Keratinocyte (primary cell): Measurements from ENCODE around the gene MC1R. TPM values are rescaled to one million over a fixed set of nuclear protein-coding genes. Genes with fewer than 3 reads are reported as not detected.

Experiments used
- DNase-seq: peaks from one replicate; pipeline ENCODE4 v3.0.0-alpha.2; 2011; ENCODE audit warnings: low read depth, missing footprints, low spot score
- FAIRE-seq: peaks from 2 replicates; lab custom pipeline; 2011; peaks lifted over from hg19 to GRCh38; lab: Jason Lieb, UNC
- H2AFZ ChIP-seq: 2 replicates; pipeline ENCODE4 v1.6.0; 2012; ENCODE audit warnings: low read length, control low read depth, inconsistent platforms; ENCODE audit not compliant: control insufficient read depth
- H3K27ac ChIP-seq: 2 replicates; pipeline ENCODE4 v1.5.1; 2011; ENCODE audit warnings: low read length; ENCODE audit not compliant: control insufficient read depth, insufficient read depth
- H3K27me3 ChIP-seq: 3 replicates; pipeline ENCODE4 v1.6.0; 2011; ENCODE audit warnings: low read length; ENCODE audit not compliant: control insufficient read depth, insufficient read depth; ENCODE audit errors: extremely low read depth
- H3K36me3 ChIP-seq, 2 experiments: 2 replicates in 1 of 2; 3 replicates in 1 of 2; pipeline ENCODE4 v1.5.1; 2011; ENCODE audit warnings: low read length in 2 of 2, mild to moderate bottlenecking in 1 of 2; ENCODE audit not compliant: control insufficient read depth in 2 of 2, insufficient read depth in 2 of 2; ENCODE audit errors: extremely low read depth in 1 of 2
- H3K4me1 ChIP-seq: 3 replicates; pipeline ENCODE4 v1.5.1; 2011; ENCODE audit warnings: low read length; ENCODE audit not compliant: control insufficient read depth, insufficient read depth; ENCODE audit errors: extremely low read depth
- H3K4me2 ChIP-seq: 3 replicates; pipeline ENCODE4 v1.6.0; 2011; ENCODE audit warnings: low read depth, low read length; ENCODE audit not compliant: control insufficient read depth, insufficient read depth; ENCODE audit errors: extremely low read depth
- H3K4me3 ChIP-seq, 3 experiments: fragments of 200-600 bp in 1 of 3; sonication (generic) in 1 of 3; 2 replicates in 2 of 3; 3 replicates in 1 of 3; pipeline ENCODE4 v1.5.1; 2011 to 2016; ENCODE audit warnings: low read length in 3 of 3, mild to moderate bottlenecking in 3 of 3, control low read depth in 2 of 3, inconsistent platforms in 1 of 3, low read depth in 1 of 3, mixed read lengths in 1 of 3, mixed run types in 1 of 3, moderate library complexity in 1 of 3; ENCODE audit not compliant: control insufficient read depth in 2 of 3, insufficient read depth in 2 of 3; ENCODE audit errors: extremely low read depth in 1 of 3
- H3K79me2 ChIP-seq: 2 replicates; pipeline ENCODE4 v1.6.0; 2012; ENCODE audit warnings: low read length; ENCODE audit not compliant: control insufficient read depth, insufficient read depth
- H3K9ac ChIP-seq: 3 replicates; pipeline ENCODE4 v1.6.0; 2011; ENCODE audit warnings: low read length; ENCODE audit not compliant: control insufficient read depth, insufficient read depth; ENCODE audit errors: extremely low read depth
- H3K9me1 ChIP-seq: 3 replicates; pipeline ENCODE4 v1.6.0; 2011; ENCODE audit warnings: low read length; ENCODE audit not compliant: control insufficient read depth, insufficient read depth; ENCODE audit errors: extremely low read depth
- H3K9me3 ChIP-seq: 2 replicates; pipeline ENCODE4 v1.5.1; 2012; ENCODE audit warnings: low read depth, low read length; ENCODE audit not compliant: control insufficient read depth
- H4K20me1 ChIP-seq: 3 replicates; pipeline ENCODE4 v1.6.0; 2011; ENCODE audit warnings: low read length; ENCODE audit not compliant: control insufficient read depth, insufficient read depth; ENCODE audit errors: extremely low read depth
- EZH2 ChIP-seq: IDR thresholded peaks from one replicate; pipeline ENCODE4 v1.6.1; 2012; ENCODE audit warnings: inconsistent platforms, mild to moderate bottlenecking, low read length, moderate library complexity
- dilution Hi-C: fragments of 300-500 bp; cut with MboI; formaldehyde crosslinking; loops from one replicate; pipeline ENCODE4 v1.7.0; 2020; ENCODE audit warnings: low sequenced_read_pairs; ENCODE audit not compliant: extremely low pct_ligation_motif_present
- polyA plus RNA-seq, 5 experiments: library from polyadenylated mRNA; depleted of rRNA in 3 of 5; stranded (reverse) in 3 of 5; stranded (forward) in 1 of 5; unstranded in 1 of 5; fragments of >200 nt; gene quantifications; 1 replicate in 1 of 5; 2 replicates in 3 of 5; 3 replicates in 1 of 5; pipeline versions ENCODE4 v1.2.1 to v1.2.3, GENCODE V29; 2011 to 2012; ENCODE audit warnings: missing spikeins in 2 of 5, low read depth in 1 of 5, low replicate concordance in 1 of 5
- TF ChIP-seq, protein P1 (sequence below), 3 experiments: IDR thresholded peaks in 1 of 3; conservative IDR thresholded peaks in 1 of 3; optimal IDR thresholded peaks in 1 of 3; 2 replicates in 2 of 3; 3 replicates in 1 of 3; pipeline versions ENCODE3 to v1.5.1; 2011; ENCODE audit warnings: low read length in 3 of 3, mild to moderate bottlenecking in 3 of 3, moderate library complexity in 2 of 3, control low read depth in 1 of 3, inconsistent platforms in 1 of 3; ENCODE audit not compliant: insufficient read depth in 2 of 3; ENCODE audit errors: extremely low read depth in 1 of 3

MC1R gene
- polyA plus RNA-seq, 1 donor (not counting 4 experiments of a cell fraction or from before 2014, with no cell fraction given) = 1.1 TPM

GRCh38 chr16:89880477-89881367, 37.9 kb upstream of the MC1R start:
- no peaks in the 10 kb centered on the region for H3K9me3 ChIP-seq
- H3K27ac ChIP-seq = peak overlapping the region; percentile 71
- no peak overlapping the region for H2AFZ ChIP-seq
- no peaks in the 10 kb centered on the region for H3K9me1 ChIP-seq
- peak overlapping the region; percentile 78 for H3K4me2 ChIP-seq
- TF ChIP-seq EZH2 = no peak
- H3K79me2 ChIP-seq = peaks cover 66% of the 10 kb centered on the region
- peak overlapping the region; percentile 41 for H3K9ac ChIP-seq
- peaks cover 16% of the 10 kb centered on the region for H4K20me1 ChIP-seq
- DNase-seq (peak; percentile 70), FAIRE-seq (peak; percentile 86)
- peaks cover 16% of the 10 kb centered on the region for H3K4me1 ChIP-seq
- peaks cover 33 to 42% of the 10 kb centered on the region in 2 experiments for H3K36me3 ChIP-seq
- no peaks in the 10 kb centered on the region for H3K27me3 ChIP-seq
- no peak overlapping the region for H3K4me3 ChIP-seq
- dilution Hi-C loops = no loop called here

DNA sequence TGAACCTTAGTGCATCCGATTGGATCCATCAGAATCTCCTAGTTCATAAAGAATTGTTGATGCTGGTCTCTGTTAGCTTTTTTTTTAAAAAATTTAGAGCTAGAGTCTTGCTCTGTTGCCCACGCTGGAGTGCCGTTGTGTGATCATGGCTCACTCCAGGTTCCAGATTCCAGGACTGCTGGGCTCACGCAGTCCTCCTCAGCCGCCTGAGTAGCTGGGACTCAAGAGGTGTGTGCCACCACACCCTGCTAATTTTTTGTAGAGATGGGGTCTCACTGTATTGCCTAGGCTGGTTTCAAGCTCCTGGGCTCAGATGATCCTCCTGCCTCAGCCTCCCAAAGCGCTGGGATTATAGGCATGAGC, 37.3 kb upstream of the MC1R start:
- H3K79me2 ChIP-seq = peaks cover 59% of the 10 kb centered on the region
- peak overlapping the region; percentile 71 for H3K27ac ChIP-seq

More for the DNA sequence above, 37.3 kb upstream of the MC1R start:
- Histone ChIP-seq H3K9me3 (no peaks in the 10 kb centered on the region), H3K4me2 (peak overlapping the region; percentile 78), H3K4me3 (no peak overlapping the region), H3K9ac (no peak overlapping the region), H3K9me1 (no peaks in the 10 kb centered on the region), H3K4me1 (peaks cover 16% of the 10 kb centered on the region), H4K20me1 (peaks cover 16% of the 10 kb centered on the region), H3K36me3 (peaks cover 33 to 42% of the 10 kb centered on the region in 2 experiments), H2AFZ (no peak overlapping the region), H3K27me3 (no peaks in the 10 kb centered on the region)
- FAIRE-seq = no peak
- DNase-seq = no peak
- dilution Hi-C loops = no loop called here
- TF ChIP-seq, protein P1, sequence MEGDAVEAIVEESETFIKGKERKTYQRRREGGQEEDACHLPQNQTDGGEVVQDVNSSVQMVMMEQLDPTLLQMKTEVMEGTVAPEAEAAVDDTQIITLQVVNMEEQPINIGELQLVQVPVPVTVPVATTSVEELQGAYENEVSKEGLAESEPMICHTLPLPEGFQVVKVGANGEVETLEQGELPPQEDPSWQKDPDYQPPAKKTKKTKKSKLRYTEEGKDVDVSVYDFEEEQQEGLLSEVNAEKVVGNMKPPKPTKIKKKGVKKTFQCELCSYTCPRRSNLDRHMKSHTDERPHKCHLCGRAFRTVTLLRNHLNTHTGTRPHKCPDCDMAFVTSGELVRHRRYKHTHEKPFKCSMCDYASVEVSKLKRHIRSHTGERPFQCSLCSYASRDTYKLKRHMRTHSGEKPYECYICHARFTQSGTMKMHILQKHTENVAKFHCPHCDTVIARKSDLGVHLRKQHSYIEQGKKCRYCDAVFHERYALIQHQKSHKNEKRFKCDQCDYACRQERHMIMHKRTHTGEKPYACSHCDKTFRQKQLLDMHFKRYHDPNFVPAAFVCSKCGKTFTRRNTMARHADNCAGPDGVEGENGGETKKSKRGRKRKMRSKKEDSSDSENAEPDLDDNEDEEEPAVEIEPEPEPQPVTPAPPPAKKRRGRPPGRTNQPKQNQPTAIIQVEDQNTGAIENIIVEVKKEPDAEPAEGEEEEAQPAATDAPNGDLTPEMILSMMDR (optimal IDR thresholded peaks at IDR 0.05 in 1 of 3, IDR thresholded peaks at IDR 0.05 in 1 of 3, conservative IDR thresholded peaks at IDR 0.05 in 1 of 3; ENCODE audit: extremely low read depth in 1 of 3, insufficient read depth in 2 of 3, low read length in 3 of 3) = no peak
- TF ChIP-seq EZH2 = no peak
